Epithelial cell of proximal tubule (primary cell): Measurements from ENCODE around the gene DOCK1. TPM values are rescaled to one million over a fixed set of nuclear protein-coding genes. Genes with fewer than 3 reads are reported as not detected.

Experiments
- DNase-seq: peaks from one replicate; pipeline ENCODE4 v3.0.0-alpha.2; 2011; ENCODE audit warnings: low read depth
- H3K4me3 ChIP-seq: 2 replicates; pipeline ENCODE4 v1.5.1; 2011; ENCODE audit warnings: low read depth, mild to moderate bottlenecking, low read length
- CTCF ChIP-seq: conservative IDR thresholded peaks from 2 replicates; pipeline ENCODE4 v1.5.1; 2012; ENCODE audit warnings: low read depth, mild to moderate bottlenecking, low read length
- total RNA-seq: library from RNA; depleted of rRNA; stranded (reverse); fragments of >200 nt; gene quantifications from 2 replicates; pipeline ENCODE4 v1.2.3, GENCODE V29; 2015

The DOCK1 gene
- total RNA-seq, 1 donor from 2014 or later: 31.9 TPM

DNA sequence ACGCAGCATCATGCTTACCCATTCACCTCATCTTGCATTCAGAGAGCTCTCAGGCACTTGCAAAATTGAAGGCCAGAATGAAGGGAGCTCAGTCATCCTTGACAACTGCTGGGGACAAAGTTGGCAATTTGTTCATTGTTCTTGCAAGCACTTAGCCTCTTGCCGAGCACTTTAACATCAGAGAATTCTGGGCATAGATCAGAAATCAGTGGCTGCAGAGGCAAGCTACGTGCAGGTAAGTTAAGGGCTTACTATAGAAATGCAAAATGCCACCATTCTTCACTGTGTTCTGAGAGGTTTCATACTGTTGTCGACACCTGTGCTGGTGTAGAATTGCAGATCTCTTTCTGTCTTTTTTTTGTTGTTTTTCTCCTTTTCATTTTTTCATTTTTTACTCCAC lies 375.2 kb downstream of the DOCK1 start:
- no peak overlapping the region for H3K4me3 ChIP-seq
- no peak for DNase-seq
- TF ChIP-seq CTCF: no peak

- H3K4me3 ChIP-seq: no peak overlapping the region
- no peak for DNase-seq
- no peak for TF ChIP-seq CTCF
Measured at GRCh38 chr10:127283017-127283416, 377.8 kb downstream of the DOCK1 start.

DNA sequence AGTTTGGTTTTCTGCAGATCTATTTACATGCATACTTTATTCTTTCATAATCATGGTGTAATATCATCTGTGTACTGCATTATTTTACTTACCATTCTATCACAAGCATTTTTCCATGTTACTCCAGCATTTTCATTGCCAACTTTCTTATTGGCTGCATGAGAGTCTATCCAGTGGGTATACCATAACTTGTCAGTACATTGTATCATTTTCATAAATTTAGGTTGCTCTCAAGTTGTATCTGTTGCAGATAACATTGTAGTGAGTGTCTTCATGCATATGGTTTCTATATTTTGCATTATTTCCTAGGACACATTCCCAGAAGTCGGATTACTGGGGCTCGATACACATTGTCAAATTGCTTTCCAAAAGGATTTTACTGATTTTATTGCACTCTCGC lies 378.3 kb downstream of the DOCK1 start:
- TF ChIP-seq CTCF: no peak
- DNase-seq: no peak
- H3K4me3 ChIP-seq: no peak overlapping the region

DNA sequence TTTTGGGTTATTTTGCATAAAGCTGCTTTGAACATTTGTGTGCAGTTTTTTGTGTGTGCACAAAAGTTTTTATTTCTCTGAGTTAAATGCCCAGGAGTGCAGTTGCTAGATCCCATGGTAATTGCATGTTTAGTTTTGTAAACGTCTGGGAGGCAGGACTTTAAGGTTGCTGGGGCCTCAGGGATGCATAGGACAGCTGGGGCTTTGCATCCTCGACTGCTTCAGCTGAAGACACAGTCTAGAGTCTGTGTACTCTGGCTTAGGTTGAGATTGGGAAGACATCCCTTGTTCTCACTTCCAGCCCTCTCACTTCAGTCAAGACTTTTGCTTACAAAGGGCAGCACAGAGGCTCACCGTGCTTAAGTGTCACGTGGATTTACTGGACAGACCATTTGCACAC lies 385.6 kb downstream of the DOCK1 start:
- no peak overlapping the region for H3K4me3 ChIP-seq
- no peak for TF ChIP-seq CTCF
- no peak for DNase-seq

- no peak for DNase-seq
- no peak overlapping the region for H3K4me3 ChIP-seq
- no peak for TF ChIP-seq CTCF
Measured at GRCh38 chr10:127291329-127291728, 386.1 kb downstream of the DOCK1 start.

GRCh38 chr10:127292888-127293287 lies 387.7 kb downstream of the DOCK1 start:
- DNase-seq: no peak
- no peak for TF ChIP-seq CTCF
- no peak overlapping the region for H3K4me3 ChIP-seq

DNA sequence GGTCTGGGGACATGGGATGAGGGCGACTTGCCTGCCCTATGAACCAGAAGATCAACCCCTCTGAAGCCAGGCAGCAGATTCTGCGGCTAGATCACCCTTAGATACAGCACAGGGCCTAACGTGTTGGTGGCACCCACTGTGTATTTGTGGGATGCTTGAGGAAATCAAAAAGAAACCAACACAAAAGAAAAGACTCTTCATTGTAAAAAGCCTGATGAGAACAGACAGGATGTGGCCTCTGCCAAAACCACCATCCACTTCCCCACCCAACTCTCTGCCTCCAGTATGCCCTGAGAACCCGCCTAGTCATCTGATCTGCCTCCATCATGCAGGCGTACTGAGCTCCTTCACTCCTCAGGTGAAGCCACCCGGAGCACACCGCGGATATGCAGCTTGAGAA lies 388.4 kb downstream of the DOCK1 start:
- DNase-seq: no peak
- TF ChIP-seq CTCF: no peak
- H3K4me3 ChIP-seq: no peak overlapping the region
